HG02840 (cell line): ENCODE results near the gene IRF2BPL.

Source experiments
- ATAC-seq: cut with Tn5 transposase; IDR thresholded peaks from one replicate; pipeline ENCODE4 v1.9.1; 2021; ENCODE audit warnings: mild to moderate bottlenecking, moderate library complexity, moderate number of reproducible peaks; ENCODE audit not compliant: unreplicated experiment, low FRiP score

Gene IRF2BPL

GRCh38 chr14:76995279-76996035, 33.1 kb downstream of the IRF2BPL start:
- no peak for ATAC-seq

GRCh38 chr14:76993752-76994151, 34.8 kb downstream of the IRF2BPL start:
- no peak for ATAC-seq

- no peak for ATAC-seq
Measured at GRCh38 chr14:76990084-76990483, 38.4 kb downstream of the IRF2BPL start.

DNA sequence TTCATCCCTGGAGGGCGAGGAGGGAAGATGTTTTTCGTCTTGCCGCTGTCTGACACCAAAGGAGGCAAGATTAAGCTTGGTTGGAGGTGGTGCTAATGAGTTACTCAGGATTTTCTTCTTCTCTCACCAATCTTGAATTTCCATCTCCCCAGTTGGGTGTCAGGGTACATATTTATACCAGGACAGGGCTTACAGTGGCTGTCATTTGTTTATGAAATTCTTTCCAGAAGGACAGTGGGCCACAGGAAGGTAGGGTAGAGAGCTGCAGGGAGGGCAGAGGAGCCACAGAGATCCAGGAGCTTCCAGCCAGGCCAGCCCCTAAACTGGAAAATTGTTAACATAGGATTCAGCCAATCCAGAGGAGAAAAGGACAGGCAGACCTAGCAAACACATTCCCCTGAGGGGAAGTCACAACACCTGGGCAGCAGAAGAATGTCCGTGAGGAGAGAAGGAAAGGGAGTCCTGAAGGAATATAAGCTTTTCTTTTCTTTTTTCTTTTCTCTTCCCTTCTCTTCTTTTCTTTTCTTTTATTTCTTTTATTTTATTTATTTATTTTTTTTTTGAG, 40.5 kb downstream of the IRF2BPL start:
- ATAC-seq: no peak

- no peak for ATAC-seq
Measured at GRCh38 chr14:76986231-76986565, 42.3 kb downstream of the IRF2BPL start.

- ATAC-seq: no peak
Measured at GRCh38 chr14:76985540-76986230, 42.8 kb downstream of the IRF2BPL start.

- no peak for ATAC-seq
Measured at GRCh38 chr14:76984787-76985375, 43.6 kb downstream of the IRF2BPL start.

DNA sequence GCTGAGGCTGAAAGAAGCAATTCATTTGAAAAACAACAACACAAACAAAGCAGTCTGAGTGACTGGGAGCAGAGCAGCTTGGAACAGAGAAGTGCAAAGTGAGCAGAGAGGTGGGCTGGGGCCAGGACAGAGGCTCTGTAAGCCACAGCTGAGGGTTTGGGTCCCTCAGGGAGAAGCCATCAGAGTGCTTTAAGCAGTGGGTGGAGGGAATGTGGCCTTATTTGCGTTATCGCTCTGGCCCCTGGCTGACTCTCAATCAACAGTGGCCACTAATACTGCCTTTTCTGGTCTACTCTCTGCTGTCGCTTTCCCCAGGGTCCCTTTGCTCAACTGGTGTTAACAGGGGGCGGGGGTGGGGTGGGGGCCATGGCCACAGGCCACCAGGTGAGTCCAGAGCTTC, 44.2 kb downstream of the IRF2BPL start:
- no peak for ATAC-seq

- no peak for ATAC-seq
Measured at GRCh38 chr14:76981670-76982069, 46.8 kb downstream of the IRF2BPL start.

GRCh38 chr14:76977793-76978720, 50.5 kb downstream of the IRF2BPL start:
- peak; percentile 84 for ATAC-seq

DNA sequence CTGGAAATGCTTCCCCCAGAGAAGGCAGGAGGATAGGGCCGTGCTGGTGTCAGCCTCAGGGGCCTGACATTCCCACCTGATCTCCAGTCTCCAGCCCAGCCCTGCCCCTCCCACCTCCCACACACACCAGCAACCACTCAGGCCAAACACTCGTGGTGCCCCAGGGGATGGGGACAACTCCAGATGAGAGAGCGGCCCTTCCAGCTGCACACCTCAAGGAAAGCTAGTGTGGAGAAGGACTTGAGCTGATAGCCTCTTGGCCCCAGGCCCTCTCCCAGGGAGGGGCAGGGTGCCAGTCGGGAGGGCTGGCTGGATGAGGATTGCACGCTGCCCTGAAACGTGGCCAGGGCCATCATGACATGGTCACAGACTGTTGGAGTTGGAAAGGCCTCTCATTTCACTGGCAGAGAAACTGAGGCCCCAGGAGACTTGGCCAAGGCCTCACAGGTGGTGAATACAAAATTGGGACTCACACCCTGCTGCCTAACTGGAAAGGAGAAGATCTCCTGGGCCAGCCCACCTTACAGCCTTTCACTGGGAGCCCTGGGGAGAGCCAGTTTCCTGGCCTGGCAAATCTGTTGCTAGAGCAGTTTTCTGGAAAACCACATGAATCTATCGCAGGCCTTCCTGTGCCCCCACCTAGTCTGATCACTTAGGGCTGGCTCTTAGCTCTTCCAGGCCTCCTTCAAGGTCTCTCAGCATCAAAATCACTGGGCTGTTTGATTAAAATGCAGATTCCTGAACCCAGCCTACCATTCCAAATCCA, 52.1 kb downstream of the IRF2BPL start:
- no peak for ATAC-seq

DNA sequence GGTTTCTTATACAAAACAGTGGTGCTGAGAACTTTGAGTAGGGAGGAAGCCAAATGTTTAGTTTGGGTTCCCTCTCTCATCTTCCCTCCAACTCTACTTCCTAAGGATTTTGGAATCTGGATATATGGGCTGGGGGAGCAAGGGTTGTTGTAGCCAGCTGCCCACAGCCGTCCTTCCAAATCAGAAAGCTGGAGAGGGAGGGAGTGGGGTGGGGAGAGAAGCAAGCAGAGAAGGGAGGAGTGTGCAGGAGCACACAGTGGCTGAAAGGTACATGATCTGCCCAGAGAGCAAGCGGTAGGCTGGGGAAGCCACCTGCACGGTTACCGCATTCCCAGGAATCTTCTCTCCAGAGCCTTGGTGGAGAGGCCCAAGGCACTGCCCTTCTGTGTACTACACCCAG, 52.7 kb downstream of the IRF2BPL start:
- ATAC-seq: no peak

DNA sequence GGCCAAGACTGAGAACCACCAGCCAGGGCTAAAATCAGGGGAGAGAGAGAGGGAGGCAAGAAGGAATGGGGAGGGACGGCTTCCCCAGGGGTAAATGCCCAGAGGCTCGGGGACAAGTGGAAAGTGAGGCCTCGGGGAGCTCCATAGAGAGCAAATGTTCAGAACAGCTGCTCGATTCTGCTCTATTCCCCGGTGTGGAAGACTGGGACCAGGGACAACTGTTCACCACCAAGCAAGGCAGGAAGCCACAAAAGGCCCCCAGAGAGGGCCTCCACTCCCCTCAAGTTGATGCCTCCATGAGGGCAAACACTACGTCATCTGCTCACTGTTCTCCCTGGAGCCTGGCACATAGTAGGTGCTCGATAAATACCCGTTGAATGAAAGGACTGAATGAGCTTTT, 53.5 kb downstream of the IRF2BPL start:
- no peak for ATAC-seq
